GM23248 (cell line): Measurements from ENCODE around the gene GSTM1.

Experiments
- EZH2 ChIP-seq: fragments of 200-600 bp; sonication (generic); IDR thresholded peaks from 2 replicates; pipeline ENCODE4 v1.6.1; 2018; ENCODE audit warnings: antibody characterized with exemption, mild to moderate bottlenecking; ENCODE audit not compliant: insufficient read depth, poor library complexity, severe bottlenecking
- EZH2phosphoT487 ChIP-seq: fragments of 200-600 bp; sonication (generic); IDR thresholded peaks from 2 replicates; pipeline ENCODE4 v1.6.1; 2018; ENCODE audit warnings: antibody characterized with exemption, moderate library complexity, mild to moderate bottlenecking, low read depth; ENCODE audit not compliant: insufficient read depth

GRCh38 chr1:109652402-109652801 is 35.2 kb upstream of the GSTM1 start:
- TF ChIP-seq EZH2 (no peak), EZH2phosphoT487 (no peak)
